Measurements from ENCODE around the gene ANKMY1.

Gene ANKMY1

DNA sequence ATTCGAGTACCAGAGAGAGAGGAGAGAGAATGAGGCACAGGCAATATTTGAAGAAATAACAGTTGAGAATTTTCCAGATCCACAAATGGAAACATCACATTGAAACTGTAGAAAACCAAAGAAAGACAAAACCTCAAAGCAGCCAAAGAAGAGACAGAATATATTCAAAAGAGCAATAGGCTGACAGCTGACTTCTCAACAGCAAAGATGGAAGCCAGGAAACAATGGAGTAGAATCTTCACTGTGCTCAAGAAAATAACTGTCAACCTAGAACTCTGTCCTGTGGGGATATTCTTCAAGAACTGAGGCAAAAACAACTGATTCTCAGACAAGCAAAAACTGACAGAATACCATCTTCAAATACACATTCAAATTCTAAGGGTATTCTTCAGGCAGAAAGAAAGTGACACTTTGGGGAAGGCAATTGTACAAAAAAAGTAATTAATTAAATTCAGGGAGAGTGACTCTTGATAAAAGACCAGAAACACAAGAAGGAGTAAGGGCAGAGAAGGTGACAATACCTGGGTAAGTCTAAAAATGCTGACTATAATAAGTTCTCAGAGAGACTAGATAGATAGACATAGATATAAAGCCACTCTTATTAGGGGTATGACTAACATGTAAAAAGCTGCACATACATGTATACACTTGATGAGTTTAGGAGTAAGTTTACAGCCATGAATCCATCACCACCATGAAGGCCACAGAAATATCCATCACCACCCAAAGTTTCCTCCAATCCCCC lies 25.6 kb downstream of the ANKMY1 start:
- H3K36me3 ChIP-seq (ENCODE audit: insufficient read depth) = no peaks in the 10 kb centered on the region
- no peak overlapping the region for H3K4me2 ChIP-seq
- TF ChIP-seq, protein P1, sequence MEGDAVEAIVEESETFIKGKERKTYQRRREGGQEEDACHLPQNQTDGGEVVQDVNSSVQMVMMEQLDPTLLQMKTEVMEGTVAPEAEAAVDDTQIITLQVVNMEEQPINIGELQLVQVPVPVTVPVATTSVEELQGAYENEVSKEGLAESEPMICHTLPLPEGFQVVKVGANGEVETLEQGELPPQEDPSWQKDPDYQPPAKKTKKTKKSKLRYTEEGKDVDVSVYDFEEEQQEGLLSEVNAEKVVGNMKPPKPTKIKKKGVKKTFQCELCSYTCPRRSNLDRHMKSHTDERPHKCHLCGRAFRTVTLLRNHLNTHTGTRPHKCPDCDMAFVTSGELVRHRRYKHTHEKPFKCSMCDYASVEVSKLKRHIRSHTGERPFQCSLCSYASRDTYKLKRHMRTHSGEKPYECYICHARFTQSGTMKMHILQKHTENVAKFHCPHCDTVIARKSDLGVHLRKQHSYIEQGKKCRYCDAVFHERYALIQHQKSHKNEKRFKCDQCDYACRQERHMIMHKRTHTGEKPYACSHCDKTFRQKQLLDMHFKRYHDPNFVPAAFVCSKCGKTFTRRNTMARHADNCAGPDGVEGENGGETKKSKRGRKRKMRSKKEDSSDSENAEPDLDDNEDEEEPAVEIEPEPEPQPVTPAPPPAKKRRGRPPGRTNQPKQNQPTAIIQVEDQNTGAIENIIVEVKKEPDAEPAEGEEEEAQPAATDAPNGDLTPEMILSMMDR (conservative IDR thresholded peaks at IDR 0.05; ENCODE audit: low read depth, low read length) = no peak
- no peaks in the 10 kb centered on the region for H4K20me1 ChIP-seq (ENCODE audit: insufficient read depth)
- no peak overlapping the region for H3K9ac ChIP-seq
- H3K27ac ChIP-seq = no peak overlapping the region
- no peaks in the 10 kb centered on the region for H3K4me1 ChIP-seq (ENCODE audit: low read depth, poor library complexity, severe bottlenecking)
- no peaks in the 10 kb centered on the region for H3K79me2 ChIP-seq (ENCODE audit: insufficient read depth, low read depth)
- no peak overlapping the region for H3K4me3 ChIP-seq (IDR thresholded peaks at IDR 0.05; ENCODE audit: insufficient read depth, low read depth, low read length)
- no peak overlapping the region for H2AFZ ChIP-seq (ENCODE audit: low read depth)
- no peaks in the 10 kb centered on the region for H3K27me3 ChIP-seq (ENCODE audit: insufficient read depth, low read depth)

DNA sequence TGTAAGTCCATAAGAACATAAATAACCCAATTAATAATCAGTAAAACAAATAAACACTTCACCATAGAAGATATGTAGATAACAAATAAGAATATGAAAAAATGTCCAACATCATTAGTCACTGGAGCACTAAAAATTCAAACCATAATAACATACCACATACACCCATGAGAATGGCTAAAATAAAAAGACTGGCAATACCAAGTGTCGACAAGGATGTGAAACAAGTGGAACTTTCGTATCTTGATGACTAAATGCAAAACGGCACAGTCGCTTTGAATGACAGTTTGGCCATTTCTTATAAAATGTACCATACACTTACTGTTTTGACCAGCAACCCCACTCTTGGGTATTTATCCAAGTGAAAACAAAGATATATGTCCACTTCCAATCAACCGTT lies 26.8 kb downstream of the ANKMY1 start:
- TF ChIP-seq, protein P1 (conservative IDR thresholded peaks at IDR 0.05; ENCODE audit: low read depth, low read length) = no peak
- Histone ChIP-seq H3K79me2 (ENCODE audit: insufficient read depth, low read depth) (no peaks in the 10 kb centered on the region), H2AFZ (ENCODE audit: low read depth) (no peak overlapping the region)

DNA sequence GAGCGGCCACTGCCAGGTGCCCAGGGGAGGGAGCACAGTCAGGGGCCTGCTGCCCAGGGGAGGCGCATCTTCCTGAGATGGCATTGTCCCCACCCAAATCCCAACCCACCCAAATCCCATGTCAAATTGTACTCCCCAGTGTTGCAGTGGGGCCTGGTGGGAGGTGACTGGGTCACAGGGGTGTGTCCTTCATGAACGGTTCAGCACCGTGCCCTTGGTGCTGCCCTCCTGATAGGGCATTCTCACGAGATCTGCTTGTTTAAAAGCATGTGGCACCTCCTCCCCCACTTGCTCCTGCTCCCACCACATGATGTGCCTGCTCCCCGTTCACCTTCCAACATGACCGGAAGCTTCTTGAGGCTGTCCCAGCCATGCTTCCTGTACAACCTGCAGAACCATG lies 27.6 kb downstream of the ANKMY1 start:
- Histone ChIP-seq H3K27me3 (ENCODE audit: insufficient read depth, low read depth) (no peaks in the 10 kb centered on the region), H3K4me2 (no peak overlapping the region), H3K4me1 (ENCODE audit: low read depth, poor library complexity, severe bottlenecking) (no peaks in the 10 kb centered on the region), H2AFZ (ENCODE audit: low read depth) (no peak overlapping the region), H3K9ac (no peak overlapping the region), H3K4me3 (IDR thresholded peaks at IDR 0.05; ENCODE audit: insufficient read depth, low read depth, low read length) (no peak overlapping the region), H3K36me3 (ENCODE audit: insufficient read depth) (no peaks in the 10 kb centered on the region), H3K27ac (no peak overlapping the region), H3K79me2 (ENCODE audit: insufficient read depth, low read depth) (no peaks in the 10 kb centered on the region), H4K20me1 (ENCODE audit: insufficient read depth) (no peaks in the 10 kb centered on the region)
- TF ChIP-seq, protein P1 (conservative IDR thresholded peaks at IDR 0.05; ENCODE audit: low read depth, low read length) = no peak

More for the DNA sequence above, 26.8 kb downstream of the ANKMY1 start:
- H3K4me3 ChIP-seq (IDR thresholded peaks at IDR 0.05; ENCODE audit: insufficient read depth, low read depth, low read length) = no peak overlapping the region
- H4K20me1 ChIP-seq (ENCODE audit: insufficient read depth) = no peaks in the 10 kb centered on the region
- H3K27me3 ChIP-seq (ENCODE audit: insufficient read depth, low read depth) = no peaks in the 10 kb centered on the region
- no peak overlapping the region for H3K27ac ChIP-seq
- no peaks in the 10 kb centered on the region for H3K36me3 ChIP-seq (ENCODE audit: insufficient read depth)
- no peak overlapping the region for H3K9ac ChIP-seq
- H3K4me2 ChIP-seq = no peak overlapping the region
- no peaks in the 10 kb centered on the region for H3K4me1 ChIP-seq (ENCODE audit: low read depth, poor library complexity, severe bottlenecking)

DNA sequence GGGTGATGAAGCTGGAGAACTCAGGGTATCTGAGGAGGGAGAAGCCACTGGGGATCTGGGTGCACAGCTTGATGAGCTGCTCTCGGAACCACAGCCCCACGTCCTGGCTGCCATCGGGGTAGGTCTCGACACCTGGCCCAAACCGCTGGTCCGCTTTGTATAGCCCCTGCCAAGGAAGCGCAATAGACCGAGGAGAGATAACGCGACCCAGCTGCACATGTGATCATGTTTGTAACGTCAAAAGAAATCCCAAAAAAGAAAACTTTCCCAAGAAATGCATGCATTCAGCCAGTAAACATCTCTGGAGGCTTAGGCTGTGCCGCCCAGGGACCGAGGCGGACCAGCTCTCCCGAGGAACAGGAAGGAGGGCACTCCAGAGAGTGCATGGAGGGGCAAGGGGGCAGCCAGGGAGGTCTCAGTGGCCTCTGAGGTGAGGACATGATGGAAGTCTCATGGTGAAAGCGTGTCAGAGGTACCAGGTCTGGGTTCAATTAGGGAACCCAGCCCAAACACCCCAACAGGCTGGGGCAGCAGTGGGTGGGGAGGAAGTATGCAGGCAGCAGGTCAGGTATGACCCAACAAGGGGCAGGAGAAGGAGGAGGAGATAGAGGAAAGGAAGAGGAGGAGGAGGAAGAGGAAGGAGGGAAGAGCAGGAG lies 28.3 kb downstream of the ANKMY1 start:
- H3K27me3 ChIP-seq (ENCODE audit: insufficient read depth, low read depth) = no peaks in the 10 kb centered on the region
- H2AFZ ChIP-seq (ENCODE audit: low read depth) = no peak overlapping the region
- no peaks in the 10 kb centered on the region for H4K20me1 ChIP-seq (ENCODE audit: insufficient read depth)
- H3K9ac ChIP-seq = no peak overlapping the region
- H3K4me1 ChIP-seq (ENCODE audit: low read depth, poor library complexity, severe bottlenecking) = no peaks in the 10 kb centered on the region
- no peak overlapping the region for H3K4me2 ChIP-seq
- TF ChIP-seq, protein P1 (conservative IDR thresholded peaks at IDR 0.05; ENCODE audit: low read depth, low read length) = no peak
- no peak overlapping the region for H3K27ac ChIP-seq
- no peak overlapping the region for H3K4me3 ChIP-seq (IDR thresholded peaks at IDR 0.05; ENCODE audit: insufficient read depth, low read depth, low read length)
- no peaks in the 10 kb centered on the region for H3K79me2 ChIP-seq (ENCODE audit: insufficient read depth, low read depth)
- H3K36me3 ChIP-seq (ENCODE audit: insufficient read depth) = no peaks in the 10 kb centered on the region
